Choroid plexus epithelial cell (primary cell): ENCODE data around the gene RIOK3.
"Not testable (repeated sequence)": the region's sequence is repeated elsewhere in the genome, so short reads cannot be mapped to it uniquely, and the experiment has no call there.

Source experiments
- DNase-seq: peaks from one replicate; pipeline ENCODE4 v3.0.0-alpha.2; 2010; ENCODE audit warnings: low read depth
- H3K4me3 ChIP-seq: 2 replicates; pipeline ENCODE4 v1.5.1; 2011; ENCODE audit warnings: low read depth, mild to moderate bottlenecking, control low read depth, low read length, moderate library complexity
- CTCF ChIP-seq: conservative IDR thresholded peaks from 2 replicates; pipeline ENCODE4 v1.5.1; 2011; ENCODE audit warnings: low read depth, mild to moderate bottlenecking, control low read depth, inconsistent platforms, low read length, moderate library complexity

RIOK3 gene

GRCh38 chr18:23421277-23421676 lies 31.8 kb upstream of the RIOK3 start:
- TF ChIP-seq CTCF, result no peak
- no peak for DNase-seq
- H3K4me3 ChIP-seq, result no peak overlapping the region

GRCh38 chr18:23422751-23423418 lies 30.2 kb upstream of the RIOK3 start:
- H3K4me3 ChIP-seq, result no peak overlapping the region
- DNase-seq, result no peak
- TF ChIP-seq CTCF, result peak; percentile 3

DNA sequence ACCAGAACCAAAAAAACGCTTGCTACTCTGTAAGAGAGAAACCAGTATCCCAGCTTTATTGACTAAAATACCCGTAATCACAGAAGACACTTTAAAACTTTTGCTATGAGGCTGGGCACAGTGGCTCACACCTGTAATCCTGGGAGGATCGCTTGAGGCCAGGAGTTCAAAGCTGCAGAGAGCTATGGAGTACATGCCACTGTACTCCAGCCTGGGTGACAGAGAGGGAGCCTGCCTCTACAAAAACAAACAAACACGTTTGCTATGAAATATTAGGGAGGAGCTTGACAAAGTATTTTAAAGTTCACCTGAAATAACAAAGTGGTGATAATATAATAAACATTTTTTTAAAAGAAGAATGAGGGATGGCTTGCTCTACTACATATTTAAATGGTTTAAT lies 28.5 kb upstream of the RIOK3 start:
- no peak for DNase-seq
- no peak overlapping the region for H3K4me3 ChIP-seq
- no peak for TF ChIP-seq CTCF

DNA sequence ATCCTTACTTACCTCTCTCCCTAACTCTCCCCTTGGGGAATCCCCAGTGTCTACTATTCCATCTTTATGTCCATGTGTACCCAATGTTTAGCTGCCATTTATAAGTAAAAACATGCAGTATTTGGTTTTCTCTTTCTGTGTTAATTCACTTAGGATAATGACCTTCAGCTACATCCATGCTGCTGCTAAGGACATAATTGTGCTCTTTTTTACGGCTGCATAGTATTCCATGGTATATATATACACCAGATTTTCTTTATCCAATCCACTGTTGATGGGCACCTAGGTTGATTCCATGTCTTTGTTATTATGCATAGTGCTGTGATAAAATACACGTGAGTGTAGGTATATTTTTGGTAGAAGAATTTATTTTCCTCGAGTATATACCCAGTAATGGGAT lies 24.3 kb upstream of the RIOK3 start:
- TF ChIP-seq CTCF, result no peak
- no peak for DNase-seq
- H3K4me3 ChIP-seq, result no peak overlapping the region

GRCh38 chr18:23429538-23429937 lies 23.5 kb upstream of the RIOK3 start:
- not testable (repeated sequence) for DNase-seq, H3K4me3 ChIP-seq

GRCh38 chr18:23433360-23433759 lies 19.7 kb upstream of the RIOK3 start:
- no peak overlapping the region for H3K4me3 ChIP-seq
- no peak for DNase-seq
- TF ChIP-seq CTCF, result no peak

DNA sequence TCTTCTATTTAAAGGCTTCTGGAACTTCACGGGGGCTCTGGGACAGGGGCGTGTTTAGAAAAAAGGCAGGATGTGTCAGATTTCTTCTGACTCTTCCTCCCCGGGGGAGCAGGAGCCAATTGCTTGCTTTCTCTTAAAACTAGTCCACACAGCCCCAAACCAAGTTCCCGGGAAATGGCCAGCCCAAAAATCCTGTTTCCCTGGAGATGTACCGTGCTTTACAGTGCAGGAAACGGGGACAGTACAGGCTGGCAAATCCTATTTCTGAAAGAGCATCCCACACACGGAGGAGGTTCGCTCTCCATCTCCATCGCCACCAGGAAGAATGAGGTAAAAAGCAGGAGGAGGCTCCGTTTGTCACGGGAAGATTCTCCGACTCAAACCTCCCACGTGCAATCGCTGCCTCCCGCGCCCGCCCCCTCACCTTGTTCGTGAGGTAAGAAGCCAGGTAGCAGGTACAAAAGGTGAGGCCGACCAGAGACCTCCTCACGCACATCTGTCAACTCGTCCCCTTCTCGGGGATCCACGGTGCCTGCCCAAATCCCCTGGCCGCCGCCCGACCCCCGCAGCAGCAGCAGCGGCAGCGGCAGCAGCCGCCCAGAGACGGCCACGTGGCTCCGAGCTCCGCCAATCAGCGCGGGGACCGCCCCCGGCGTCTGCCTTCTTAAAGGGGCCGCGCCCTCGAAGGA lies 15.6 kb upstream of the RIOK3 start:
- TF ChIP-seq CTCF, result no peak
- peak overlapping the region; percentile 85 for H3K4me3 ChIP-seq
- DNase-seq, result peak; percentile 75
